Measurements from ENCODE around the gene MIXL1.
"Not testable (repeated sequence)": the region's sequence is repeated elsewhere in the genome, so short reads cannot be mapped to it uniquely, and the experiment has no call there.

The MIXL1 gene

DNA sequence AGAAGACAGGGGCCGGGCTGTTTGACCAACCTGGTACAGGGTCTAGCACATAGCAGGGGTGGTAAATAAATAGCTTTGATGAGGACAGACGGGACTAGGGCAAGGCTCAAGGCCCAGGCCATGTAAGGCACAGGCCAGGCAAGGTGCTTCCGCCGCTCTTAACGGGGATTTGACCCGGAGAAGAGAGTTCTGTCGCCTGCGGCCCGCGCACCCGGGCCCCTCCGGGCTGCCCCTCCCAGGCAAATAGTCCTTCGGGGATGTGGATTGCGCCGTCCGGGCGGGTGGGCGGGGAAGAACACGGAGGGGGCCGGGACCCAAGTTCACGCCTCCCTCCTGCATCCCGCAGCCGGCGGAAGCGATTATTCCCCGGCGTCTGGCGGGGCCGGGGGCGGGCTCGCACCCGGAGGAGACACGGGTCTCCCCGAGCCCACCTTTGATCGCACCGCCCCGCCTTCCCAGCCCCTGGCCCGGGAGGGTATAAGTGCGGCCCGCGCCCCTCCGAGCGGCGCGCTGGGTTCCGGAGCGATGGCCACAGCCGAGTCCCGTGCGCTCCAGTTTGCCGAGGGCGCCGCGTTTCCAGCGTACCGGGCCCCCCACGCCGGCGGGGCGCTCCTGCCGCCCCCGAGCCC lies at the start of gene MIXL1:
Gene MIXL1, plus strand, starts transcription at position 508 of the 629 bp plus-strand sequence. Its CDS starts 18 bp downstream, at position 526.
- H3K4me1 Mint-ChIP-seq (ENCODE audit: low read depth), result peaks cover 14% of the 10 kb centered on the region
- peaks cover 43% of the 10 kb centered on the region for H3K27me3 Mint-ChIP-seq
- peak within 1 kb of the TSS; percentile 72 for H3K4me3 Mint-ChIP-seq
- no peaks in the 10 kb centered on the region for H3K9me3 Mint-ChIP-seq
- H3K27ac Mint-ChIP-seq, result no peak within 1 kb of the TSS
- no peaks in the 10 kb centered on the region for H3K36me3 Mint-ChIP-seq (ENCODE audit: low read depth)

DNA sequence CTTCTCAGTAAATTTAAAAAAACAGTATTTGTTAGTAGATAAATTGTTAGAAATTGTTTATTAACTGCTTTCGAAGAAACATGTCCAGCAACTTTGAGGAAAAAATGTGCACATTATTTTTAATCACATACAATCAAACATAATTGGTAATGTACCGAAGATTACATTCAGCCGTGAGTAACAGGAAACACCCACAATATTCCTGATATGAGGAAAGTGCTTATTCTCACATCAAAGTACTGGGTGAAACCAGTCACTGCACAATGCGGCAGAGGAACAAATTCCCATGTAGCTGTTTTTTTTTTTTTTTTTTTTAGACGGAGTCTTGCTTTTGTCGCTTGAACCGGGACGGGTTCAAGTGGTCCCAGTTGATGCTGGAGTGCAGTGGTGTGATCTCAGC lies 46.6 kb upstream of the MIXL1 start:
- peaks cover 47% of the 10 kb centered on the region for H3K4me1 Mint-ChIP-seq (ENCODE audit: low read depth)
- H3K9me3 Mint-ChIP-seq, result no peaks in the 10 kb centered on the region
- H3K36me3 Mint-ChIP-seq (ENCODE audit: low read depth), result peaks cover 38% of the 10 kb centered on the region
- H3K27ac Mint-ChIP-seq, result no peak overlapping the region
- H3K4me3 Mint-ChIP-seq, result no peak overlapping the region
- no peaks in the 10 kb centered on the region for H3K27me3 Mint-ChIP-seq

- no peaks in the 10 kb centered on the region for H3K27me3 Mint-ChIP-seq
- H3K4me1 Mint-ChIP-seq (ENCODE audit: low read depth), result peaks cover 65% of the 10 kb centered on the region
- peaks cover 39% of the 10 kb centered on the region for H3K36me3 Mint-ChIP-seq (ENCODE audit: low read depth)
- H3K4me3 Mint-ChIP-seq, result peak overlapping the region; percentile 7
- H3K9me3 Mint-ChIP-seq, result no peaks in the 10 kb centered on the region
- no peak overlapping the region for H3K27ac Mint-ChIP-seq
Measured at GRCh38 chr1:226181996-226182714, 41.3 kb upstream of the MIXL1 start.

DNA sequence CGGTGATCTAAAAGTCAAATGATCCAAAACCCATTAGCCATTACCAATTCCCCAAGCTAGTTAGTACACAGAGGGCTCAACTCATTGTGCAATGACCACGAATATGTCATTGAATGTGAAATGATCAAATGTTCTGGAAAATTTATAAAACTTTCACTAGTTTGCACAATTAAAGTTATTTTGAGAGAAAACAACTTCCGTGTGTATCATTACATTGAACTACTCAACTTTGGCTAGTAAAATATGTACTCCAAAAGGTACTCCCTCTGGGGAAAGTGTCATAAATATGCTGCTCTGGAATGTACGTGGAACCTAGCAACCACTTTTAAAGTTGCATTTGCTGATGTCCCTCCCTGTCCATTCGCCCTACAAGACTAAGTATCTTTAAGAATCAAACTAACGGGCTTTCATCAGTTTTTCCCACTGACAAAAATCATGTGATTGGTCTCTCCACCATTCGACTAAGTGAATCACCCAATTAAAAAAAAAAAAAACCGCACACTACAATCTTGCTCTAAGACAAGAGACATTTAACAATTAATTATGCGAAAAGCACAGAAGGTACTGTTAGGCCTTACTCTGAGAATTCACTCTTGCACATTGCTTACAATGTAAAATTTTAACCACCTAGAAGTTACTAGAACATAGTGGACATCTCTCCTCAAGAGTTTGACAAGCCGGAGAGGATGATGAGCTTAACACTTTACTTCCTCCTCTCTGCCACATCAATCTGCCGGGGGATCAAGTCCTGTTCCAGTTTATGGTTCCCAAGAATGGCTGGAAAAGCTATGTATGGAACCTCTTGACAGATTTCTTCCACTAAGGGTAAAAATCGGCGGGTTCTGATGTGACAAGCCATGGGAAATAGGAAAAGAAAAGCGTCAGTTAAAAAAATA lies 38.1 kb upstream of the MIXL1 start:
- Mint-ChIP-seq H3K27ac (peak overlapping the region; percentile 93), H3K4me1 (ENCODE audit: low read depth) (peaks cover 48% of the 10 kb centered on the region), H3K9me3 (no peaks in the 10 kb centered on the region), H3K4me3 (peak overlapping the region; percentile 96), H3K27me3 (no peaks in the 10 kb centered on the region), H3K36me3 (ENCODE audit: low read depth) (peaks cover 21% of the 10 kb centered on the region)

DNA sequence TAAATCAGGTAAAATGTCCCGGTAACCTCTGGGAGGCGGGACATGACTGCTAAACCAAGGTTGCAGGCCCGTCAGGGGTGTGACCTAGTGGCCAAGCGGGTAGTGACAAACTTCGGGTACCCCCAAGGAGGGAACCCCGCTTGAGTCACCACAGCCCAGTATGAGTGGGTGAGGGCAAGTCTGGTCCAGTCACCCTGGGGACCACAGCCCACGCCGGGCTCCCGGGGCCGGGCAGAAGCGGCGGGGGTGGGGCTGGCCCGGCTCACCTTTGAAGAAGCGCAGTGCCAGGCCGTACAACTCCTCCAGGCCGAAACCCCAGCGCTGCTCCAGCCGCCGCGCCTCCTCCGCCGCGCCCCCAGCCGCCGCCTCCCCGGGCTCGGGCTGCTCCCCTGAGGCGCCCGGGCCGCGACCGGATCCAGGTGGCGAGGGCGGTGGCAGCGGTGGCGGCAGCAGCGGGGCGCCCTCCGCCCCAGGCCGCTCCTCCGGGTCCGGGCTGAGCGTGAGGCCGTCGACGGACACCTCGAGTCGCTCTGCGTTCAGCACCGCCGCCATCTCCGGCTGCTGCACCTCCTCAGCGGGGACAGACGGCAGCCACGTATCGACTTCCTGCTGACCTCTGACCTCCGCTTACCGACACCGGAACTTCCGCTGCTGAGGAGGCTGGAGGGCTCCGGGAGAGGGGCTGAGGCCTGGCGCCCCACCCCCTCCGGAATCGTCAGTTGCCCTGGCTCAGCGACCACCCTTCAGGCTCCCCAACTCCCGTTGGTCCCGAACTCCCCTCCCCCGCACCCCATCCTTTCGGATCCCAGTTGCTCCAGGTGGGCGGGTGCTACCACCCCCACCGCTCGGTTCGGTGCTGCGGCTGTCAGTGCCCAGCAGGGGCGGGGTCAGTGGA lies 37.1 kb upstream of the MIXL1 start, which contains the start of gene ACBD3:
Gene ACBD3, minus strand, starts transcription at position 618 of the 895 bp plus-strand sequence. Its CDS starts 66 bp downstream, at position 552.
- Mint-ChIP-seq H3K4me1 (ENCODE audit: low read depth) (peaks cover 38% of the 10 kb centered on the region), H3K36me3 (ENCODE audit: low read depth) (peaks cover 13% of the 10 kb centered on the region), H3K4me3 (peak within 1 kb of the TSS; percentile 96), H3K27me3 (no peaks in the 10 kb centered on the region), H3K27ac (peak within 1 kb of the TSS; percentile 93), H3K9me3 (no peaks in the 10 kb centered on the region)

DNA sequence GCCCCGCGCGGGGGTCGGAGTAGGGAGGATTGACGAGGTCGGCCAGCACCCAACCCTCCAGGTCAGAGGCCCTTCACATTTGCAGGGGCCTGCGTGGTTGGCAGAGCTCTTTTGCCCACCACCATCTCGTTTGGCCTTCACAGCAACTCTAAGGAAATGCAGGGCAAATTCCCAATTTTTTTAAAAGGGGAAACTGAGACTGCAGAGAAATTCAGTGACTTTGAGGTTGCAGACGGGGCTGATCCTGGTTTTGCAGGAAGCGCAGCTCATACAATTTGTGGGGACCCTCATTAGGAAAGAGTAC lies 36.5 kb upstream of the MIXL1 start:
- H3K9me3 Mint-ChIP-seq, result no peaks in the 10 kb centered on the region
- peak overlapping the region; percentile 91 for H3K27ac Mint-ChIP-seq
- H3K4me1 Mint-ChIP-seq (ENCODE audit: low read depth), result peaks cover 32% of the 10 kb centered on the region
- H3K4me3 Mint-ChIP-seq, result peak overlapping the region; percentile 96
- H3K27me3 Mint-ChIP-seq, result no peaks in the 10 kb centered on the region
- peaks cover 7% of the 10 kb centered on the region for H3K36me3 Mint-ChIP-seq (ENCODE audit: low read depth)

DNA sequence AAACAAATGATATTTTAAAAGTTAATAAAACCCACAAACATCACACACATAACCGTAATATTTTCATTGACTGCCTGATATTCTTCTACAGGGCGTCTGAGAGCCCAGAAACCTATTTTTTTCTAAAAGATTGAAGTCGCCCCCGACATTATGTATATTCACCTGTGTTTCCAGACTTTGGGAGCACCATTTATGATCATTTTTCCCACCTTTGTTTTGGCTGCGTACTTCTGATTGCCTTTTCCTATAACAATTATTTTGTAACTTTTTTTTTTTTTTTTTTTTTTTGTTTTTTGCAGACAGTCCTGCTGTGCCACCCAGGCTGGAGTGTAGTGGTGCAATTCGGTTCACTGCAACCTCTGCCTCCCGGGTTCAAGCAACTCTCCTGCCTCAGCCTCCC lies 36.1 kb upstream of the MIXL1 start:
- H3K4me1 Mint-ChIP-seq (ENCODE audit: low read depth), result peaks cover 28% of the 10 kb centered on the region
- peaks cover 4% of the 10 kb centered on the region for H3K36me3 Mint-ChIP-seq (ENCODE audit: low read depth)
- no peaks in the 10 kb centered on the region for H3K9me3 Mint-ChIP-seq
- peak overlapping the region; percentile 91 for H3K27ac Mint-ChIP-seq
- no peaks in the 10 kb centered on the region for H3K27me3 Mint-ChIP-seq
- H3K4me3 Mint-ChIP-seq, result peak overlapping the region; percentile 96

GRCh38 chr1:226195144-226195543 lies 28.3 kb upstream of the MIXL1 start:
- H3K27ac Mint-ChIP-seq, result no peak overlapping the region
- H3K4me3 Mint-ChIP-seq, result no peak overlapping the region
- no peaks in the 10 kb centered on the region for H3K36me3 Mint-ChIP-seq (ENCODE audit: low read depth)
- peaks cover 6% of the 10 kb centered on the region for H3K27me3 Mint-ChIP-seq
- no peaks in the 10 kb centered on the region for H3K9me3 Mint-ChIP-seq
- no peaks in the 10 kb centered on the region for H3K4me1 Mint-ChIP-seq (ENCODE audit: low read depth)

GRCh38 chr1:226199971-226200370 lies 23.5 kb upstream of the MIXL1 start:
- Mint-ChIP-seq H3K36me3 (ENCODE audit: low read depth) (no peaks in the 10 kb centered on the region), H3K4me3 (no peak overlapping the region)

GRCh38 chr1:226201029-226201593 lies 22.4 kb upstream of the MIXL1 start:
- Mint-ChIP-seq H3K4me3 (no peak overlapping the region), H3K27me3 (peaks cover 9% of the 10 kb centered on the region), H3K27ac (no peak overlapping the region)

More at GRCh38 chr1:226199971-226200370, 23.5 kb upstream of the MIXL1 start:
- Mint-ChIP-seq H3K27ac (no peak overlapping the region), H3K27me3 (peaks cover 9% of the 10 kb centered on the region), H3K4me1 (ENCODE audit: low read depth) (no peaks in the 10 kb centered on the region), H3K9me3 (no peaks in the 10 kb centered on the region)

GRCh38 chr1:226202246-226202645 lies 21.2 kb upstream of the MIXL1 start:
- no peak overlapping the region for H3K4me3 Mint-ChIP-seq

More at GRCh38 chr1:226201029-226201593, 22.4 kb upstream of the MIXL1 start:
- H3K4me1 Mint-ChIP-seq (ENCODE audit: low read depth), result no peaks in the 10 kb centered on the region
- no peaks in the 10 kb centered on the region for H3K36me3 Mint-ChIP-seq (ENCODE audit: low read depth)
- no peaks in the 10 kb centered on the region for H3K9me3 Mint-ChIP-seq

GRCh38 chr1:226202666-226203065 lies 20.8 kb upstream of the MIXL1 start:
- not testable (repeated sequence) for H3K4me1 Mint-ChIP-seq (ENCODE audit: low read depth); H3K27me3 Mint-ChIP-seq; H3K27ac Mint-ChIP-seq; H3K36me3 Mint-ChIP-seq (ENCODE audit: low read depth); H3K9me3 Mint-ChIP-seq; H3K4me3 Mint-ChIP-seq

More at GRCh38 chr1:226202246-226202645, 21.2 kb upstream of the MIXL1 start:
- Mint-ChIP-seq H3K9me3 (no peaks in the 10 kb centered on the region), H3K36me3 (ENCODE audit: low read depth) (no peaks in the 10 kb centered on the region), H3K4me1 (ENCODE audit: low read depth) (no peaks in the 10 kb centered on the region), H3K27me3 (peaks cover 9% of the 10 kb centered on the region), H3K27ac (no peak overlapping the region)

GRCh38 chr1:226203240-226203639 lies 20.2 kb upstream of the MIXL1 start:
- Mint-ChIP-seq H3K27me3 (peaks cover 9% of the 10 kb centered on the region), H3K4me3 (no peak overlapping the region), H3K27ac (no peak overlapping the region), H3K9me3 (no peaks in the 10 kb centered on the region), H3K4me1 (ENCODE audit: low read depth) (no peaks in the 10 kb centered on the region), H3K36me3 (ENCODE audit: low read depth) (no peaks in the 10 kb centered on the region)

- H3K9me3 Mint-ChIP-seq, result no peaks in the 10 kb centered on the region
- H3K27me3 Mint-ChIP-seq, result peaks cover 9% of the 10 kb centered on the region
- no peak overlapping the region for H3K4me3 Mint-ChIP-seq
- H3K27ac Mint-ChIP-seq, result no peak overlapping the region
- H3K36me3 Mint-ChIP-seq (ENCODE audit: low read depth), result no peaks in the 10 kb centered on the region
- no peaks in the 10 kb centered on the region for H3K4me1 Mint-ChIP-seq (ENCODE audit: low read depth)
Measured at GRCh38 chr1:226203655-226204054, 19.8 kb upstream of the MIXL1 start.

Measured in stimulated activated naive CD8-positive, alpha-beta T cell treated with anti-CD3 and anti-CD28 coated beads, Interleukin-15, Interleukin-2, amounts not matched to agents 100 ng/mL and 50 ng/mL, for 24 hours (primary cell).